Smooth muscle cell (in vitro differentiated cells): ENCODE results near the gene ZNF630. TPM values are rescaled to one million over a fixed set of nuclear protein-coding genes. Genes with fewer than 3 reads are reported as not detected.
"Not testable (repeated sequence)": the region's sequence is repeated elsewhere in the genome, so short reads cannot be mapped to it uniquely, and the experiment has no call there.

Source experiments
- DNase-seq: peaks from one replicate; lab custom pipeline; 2025; ENCODE audit not compliant: unreplicated experiment; lab: John Stamatoyannopoulos, UW
- H2AFZ ChIP-seq: fragments of 200-600 bp; sonication (generic); 2 replicates; pipeline ENCODE4 v1.6.0; 2016; ENCODE audit warnings: antibody characterized with exemption, low read depth, mild to moderate bottlenecking
- H3F3A ChIP-seq: fragments of 200-600 bp; sonication (generic); 2 replicates; pipeline ENCODE4 v1.6.0; 2017; ENCODE audit warnings: antibody characterized with exemption, low read depth
- H3K27ac ChIP-seq: fragments of 200-600 bp; sonication (generic); 2 replicates; pipeline ENCODE4 v1.5.1; 2016; ENCODE audit warnings: low read depth, mild to moderate bottlenecking
- H3K27me3 ChIP-seq: fragments of 200-600 bp; sonication (generic); 2 replicates; pipeline ENCODE4 v1.6.1; 2016; ENCODE audit warnings: low read depth, mild to moderate bottlenecking
- H3K36me3 ChIP-seq: fragments of 200-600 bp; sonication (generic); 2 replicates; pipeline ENCODE4 v1.5.1; 2016; ENCODE audit warnings: low read depth
- H3K4me1 ChIP-seq: fragments of 200-600 bp; sonication (generic); 2 replicates; pipeline ENCODE4 v1.5.1; 2016; ENCODE audit warnings: low read depth
- H3K4me2 ChIP-seq: fragments of 200-600 bp; sonication (generic); 2 replicates; pipeline ENCODE4 v1.6.0; 2016; ENCODE audit warnings: mild to moderate bottlenecking
- H3K4me3 ChIP-seq: fragments of 200-600 bp; sonication (generic); 2 replicates; pipeline ENCODE4 v1.5.1; 2016; ENCODE audit warnings: mild to moderate bottlenecking
- H3K79me2 ChIP-seq: fragments of 200-600 bp; sonication (generic); 2 replicates; pipeline ENCODE4 v1.6.0; 2016; ENCODE audit warnings: low read depth, mild to moderate bottlenecking
- H3K9ac ChIP-seq: fragments of 200-600 bp; sonication (generic); 2 replicates; pipeline ENCODE4 v1.6.0; 2016; ENCODE audit warnings: low read depth
- H3K9me3 ChIP-seq: fragments of 200-600 bp; sonication (generic); replicated peaks from 2 replicates; pipeline ENCODE4 v1.5.1; 2016; ENCODE audit warnings: low read depth
- H4K20me1 ChIP-seq: fragments of 200-600 bp; sonication (generic); 2 replicates; pipeline ENCODE4 v1.6.0; 2016; ENCODE audit warnings: low read depth
- CTCF ChIP-seq: fragments of 200-600 bp; sonication (generic); IDR thresholded peaks from 2 replicates; pipeline ENCODE4 v1.5.1; 2017; ENCODE audit warnings: borderline replicate concordance, mild to moderate bottlenecking, antibody characterized with exemption; ENCODE audit not compliant: insufficient read depth, poor library complexity, severe bottlenecking
- WGBS: methylation state at CpG from one replicate; pipeline ENCODE4 v1.1.7; 2016; ENCODE audit warnings: low lambda C conversion rate; 5-methylcytosine and 5-hydroxymethylcytosine counted together
- polyA plus RNA-seq: library from polyadenylated mRNA; unstranded; fragments of >200 nt; fragmentation: Nextera tagmentation; extraction: Ambion mirVana; gene quantifications from 2 replicates; pipeline ENCODE4 v1.2.1, GENCODE V29; 2016
- total RNA-seq: library from RNA; depleted of rRNA; stranded (reverse); fragments of >200 nt; gene quantifications from 2 replicates; pipeline ENCODE4 v1.2.3, GENCODE V29; 2014

The ZNF630 gene
- total and polyA plus RNA-seq, 2 experiments from 2014 or later: 2.1 to 5.0 TPM

DNA sequence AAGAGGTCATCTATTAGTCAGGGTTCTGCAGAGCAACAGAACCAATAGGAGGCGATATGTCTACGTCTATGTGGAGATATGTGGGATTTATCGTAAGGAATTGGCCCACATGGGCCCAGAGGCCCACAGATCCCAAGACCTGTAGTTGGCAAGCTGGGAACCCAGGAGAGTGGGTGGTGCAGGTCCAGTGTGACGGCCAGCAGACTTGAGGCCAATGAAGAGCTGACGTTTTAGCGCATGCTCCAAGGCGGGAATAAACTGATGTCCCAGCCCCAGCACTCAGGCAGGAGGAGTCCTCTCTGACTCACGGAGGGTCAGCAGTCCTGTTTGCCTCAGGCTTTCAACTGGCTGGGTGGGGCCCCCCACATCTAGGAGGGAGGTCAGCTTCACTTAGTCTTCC is 43.3 kb downstream of the ZNF630 start:
- 98% methylated on average over 8 of the region's 8 CpGs for WGBS
- Histone ChIP-seq H3K27ac (no peak overlapping the region), H3K4me2 (no peak overlapping the region), H3K36me3 (no peaks in the 10 kb centered on the region), H3K79me2 (no peaks in the 10 kb centered on the region), H3K4me1 (no peaks in the 10 kb centered on the region), H3F3A (no peaks in the 10 kb centered on the region), H3K27me3 (no peaks in the 10 kb centered on the region), H3K9me3 (no peaks in the 10 kb centered on the region), H3K9ac (no peak overlapping the region), H3K4me3 (no peak overlapping the region), H2AFZ (no peak overlapping the region), H4K20me1 (no peaks in the 10 kb centered on the region)
- DNase-seq: no peak
- TF ChIP-seq CTCF: no peak

DNA sequence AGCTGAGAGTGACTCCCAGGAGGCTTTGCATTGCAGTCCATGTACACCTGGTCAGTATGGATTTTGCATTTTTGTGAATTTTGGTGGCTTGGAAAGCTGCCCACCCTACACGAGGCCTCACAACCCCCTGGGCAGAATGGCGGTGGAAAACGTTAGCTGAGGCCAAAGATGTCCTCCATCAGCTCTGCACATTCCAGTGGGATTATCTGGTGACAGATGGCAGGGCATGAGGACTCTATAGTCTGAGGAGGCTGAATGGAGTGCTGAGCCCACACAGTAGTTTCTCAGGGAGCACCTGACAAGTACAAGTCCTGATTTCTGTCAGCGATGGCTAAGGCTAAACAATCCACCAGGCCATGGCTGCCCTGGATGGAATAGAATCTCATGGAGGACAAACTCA is 43.9 kb downstream of the ZNF630 start:
- 79% methylated on average over 4 of the region's 4 CpGs for WGBS
- not testable (repeated sequence) for H3K4me1 ChIP-seq, H3K36me3 ChIP-seq

DNA sequence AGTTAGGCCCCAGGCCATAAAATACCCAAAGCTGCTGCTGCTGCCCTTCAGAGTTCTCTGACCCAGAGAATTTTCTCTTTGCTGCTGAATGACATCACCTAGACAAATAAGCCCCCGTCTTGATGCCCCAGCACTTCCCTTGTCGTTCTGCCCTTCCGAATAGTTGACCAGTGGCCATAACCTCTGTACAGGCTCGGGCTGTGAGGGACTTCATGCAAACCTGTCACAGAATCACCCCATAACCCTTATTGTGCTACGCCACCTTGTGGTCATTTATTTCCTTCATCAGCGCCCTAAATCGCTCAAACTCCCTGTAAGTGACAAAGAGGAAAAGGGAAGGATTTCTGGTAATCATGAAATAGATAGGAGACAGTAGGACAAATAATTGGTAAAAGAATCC is 45.9 kb downstream of the ZNF630 start:
- Histone ChIP-seq H3F3A (no peaks in the 10 kb centered on the region), H2AFZ (no peak overlapping the region), H3K27ac (no peak overlapping the region), H3K27me3 (no peaks in the 10 kb centered on the region), H4K20me1 (no peaks in the 10 kb centered on the region), H3K36me3 (no peaks in the 10 kb centered on the region), H3K4me3 (no peak overlapping the region), H3K4me2 (no peak overlapping the region), H3K79me2 (no peaks in the 10 kb centered on the region), H3K4me1 (no peaks in the 10 kb centered on the region), H3K9me3 (no peaks in the 10 kb centered on the region), H3K9ac (no peak overlapping the region)
- DNase-seq: no peak
- peak; percentile 48 for TF ChIP-seq CTCF
- 44% methylated on average over 7 of the region's 7 CpGs for WGBS

More for the DNA sequence above, 43.9 kb downstream of the ZNF630 start:
- not testable (repeated sequence) for H3K27me3 ChIP-seq, H3F3A ChIP-seq, H3K9me3 ChIP-seq, H3K4me3 ChIP-seq, H3K9ac ChIP-seq, H2AFZ ChIP-seq, H3K27ac ChIP-seq, H3K79me2 ChIP-seq, H4K20me1 ChIP-seq, DNase-seq, H3K4me2 ChIP-seq

- Histone ChIP-seq H2AFZ (no peak overlapping the region), H3F3A (no peaks in the 10 kb centered on the region), H3K4me2 (no peak overlapping the region), H3K27me3 (no peaks in the 10 kb centered on the region), H3K36me3 (no peaks in the 10 kb centered on the region), H3K9me3 (no peaks in the 10 kb centered on the region), H3K27ac (no peak overlapping the region), H3K4me1 (no peaks in the 10 kb centered on the region), H3K79me2 (no peaks in the 10 kb centered on the region), H4K20me1 (no peaks in the 10 kb centered on the region), H3K4me3 (no peak overlapping the region), H3K9ac (no peak overlapping the region)
- TF ChIP-seq CTCF: no peak
- DNase-seq: no peak
- 71% methylated on average over 3 of the region's 3 CpGs for WGBS
These were observed 48.7 kb downstream of the ZNF630 start for GRCh38 chrX:48022738-48023137.
